SIG-M5 treated with dmso at 0.1 percent for 504 hours (cell line): ENCODE results near the gene CNKSR2.
"Not testable (repeated sequence)": the region's sequence is repeated elsewhere in the genome, so short reads cannot be mapped to it uniquely, and the experiment has no call there.

Experiments used
- DNase-seq: peaks from one replicate; lab custom pipeline; 2025; ENCODE audit not compliant: unreplicated experiment; lab: John Stamatoyannopoulos, UW

The CNKSR2 gene

DNA sequence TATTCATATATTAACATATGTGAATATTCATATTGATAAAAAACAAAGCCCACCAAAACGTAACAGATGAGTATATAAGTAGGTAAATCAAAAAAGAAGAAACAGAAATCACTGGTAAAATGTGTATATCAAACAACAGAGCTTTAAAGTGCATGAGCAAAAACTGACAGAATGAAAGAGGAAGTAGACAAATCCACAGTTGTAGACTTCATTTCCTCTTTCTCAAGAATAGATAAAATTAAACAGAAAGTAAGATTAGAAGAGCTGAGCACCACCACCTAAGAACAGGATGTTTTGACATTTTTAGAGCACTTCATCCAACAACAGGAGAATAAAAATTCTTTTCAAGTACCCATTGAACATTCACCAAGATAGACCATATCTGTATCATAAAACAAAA lies 64.6 kb downstream of the CNKSR2 start:
- DNase-seq: peak; percentile 79

DNA sequence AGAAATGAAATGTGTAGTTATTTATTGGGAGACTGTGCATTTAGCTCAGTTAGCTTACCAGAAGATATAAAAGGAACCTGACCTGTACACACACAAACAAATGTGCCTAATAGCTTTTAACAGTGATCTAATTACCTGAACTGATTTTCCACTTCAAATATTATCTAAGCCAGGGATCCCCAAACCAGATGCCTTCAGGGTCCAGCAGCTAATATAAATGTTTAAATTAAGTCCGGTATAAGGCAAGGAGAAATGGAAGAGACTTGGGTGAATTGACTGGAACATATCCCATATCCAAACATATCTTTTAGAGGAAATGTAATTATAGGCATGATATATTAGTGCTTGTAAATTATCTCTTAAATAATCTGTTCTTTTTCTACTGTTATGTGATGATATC lies 66.7 kb downstream of the CNKSR2 start:
- DNase-seq: no peak

DNA sequence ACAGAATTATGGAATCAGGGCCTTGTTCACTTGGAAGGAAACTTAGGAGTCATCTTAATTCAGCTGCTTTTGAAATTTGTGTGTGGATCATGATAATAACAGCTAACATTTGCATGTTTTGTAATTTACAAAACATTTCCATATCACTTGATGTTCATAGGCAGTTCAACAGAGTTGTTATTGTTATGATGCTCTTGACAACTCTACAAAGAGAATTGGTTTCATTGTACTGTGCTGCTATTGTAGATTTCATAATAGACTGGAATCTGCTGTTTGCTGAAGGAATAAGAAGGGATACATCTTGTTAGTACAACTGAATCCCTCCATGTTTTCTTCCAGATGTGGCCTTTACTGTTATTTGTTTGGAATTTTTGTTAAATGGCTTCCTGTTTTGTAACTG lies 83.5 kb downstream of the CNKSR2 start:
- no peak for DNase-seq

DNA sequence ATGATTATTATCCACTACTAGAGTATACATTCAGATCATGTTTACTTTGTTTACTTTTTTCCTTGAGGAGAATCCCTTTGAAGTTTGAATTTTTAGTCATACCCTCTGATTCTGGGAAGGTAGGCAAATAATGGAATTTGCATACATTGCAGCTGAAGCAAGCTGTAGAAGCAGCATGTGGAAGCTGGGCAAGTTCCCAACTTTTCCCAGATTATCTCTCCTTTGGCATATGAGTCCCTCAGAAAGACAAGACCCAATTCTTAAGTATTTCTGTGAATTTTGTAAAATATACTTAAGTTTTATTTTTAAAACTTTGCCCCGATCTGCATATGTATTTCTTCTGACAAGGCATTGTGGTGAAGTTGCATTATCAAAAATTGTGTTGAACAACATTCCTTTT lies 94.9 kb downstream of the CNKSR2 start:
- no peak for DNase-seq

DNA sequence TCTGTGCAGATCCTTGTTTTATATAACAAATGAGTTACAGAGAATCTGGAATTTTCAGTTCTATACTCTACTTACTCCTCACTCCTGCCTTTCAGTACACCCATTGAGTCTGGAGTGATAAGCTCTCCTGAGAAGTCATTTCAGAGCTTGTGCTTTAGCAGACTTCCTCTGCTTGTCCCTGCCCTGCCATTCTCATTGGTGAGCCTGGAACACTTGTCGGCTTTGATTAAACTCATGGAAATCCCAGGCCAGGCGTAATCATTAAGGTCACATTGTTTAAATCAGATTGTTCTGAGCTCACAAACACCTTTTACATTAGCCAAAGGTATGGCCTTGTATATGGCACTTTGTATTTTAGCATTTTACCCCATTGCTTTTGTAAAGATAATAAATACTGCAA lies 102.7 kb downstream of the CNKSR2 start:
- DNase-seq: no peak

DNA sequence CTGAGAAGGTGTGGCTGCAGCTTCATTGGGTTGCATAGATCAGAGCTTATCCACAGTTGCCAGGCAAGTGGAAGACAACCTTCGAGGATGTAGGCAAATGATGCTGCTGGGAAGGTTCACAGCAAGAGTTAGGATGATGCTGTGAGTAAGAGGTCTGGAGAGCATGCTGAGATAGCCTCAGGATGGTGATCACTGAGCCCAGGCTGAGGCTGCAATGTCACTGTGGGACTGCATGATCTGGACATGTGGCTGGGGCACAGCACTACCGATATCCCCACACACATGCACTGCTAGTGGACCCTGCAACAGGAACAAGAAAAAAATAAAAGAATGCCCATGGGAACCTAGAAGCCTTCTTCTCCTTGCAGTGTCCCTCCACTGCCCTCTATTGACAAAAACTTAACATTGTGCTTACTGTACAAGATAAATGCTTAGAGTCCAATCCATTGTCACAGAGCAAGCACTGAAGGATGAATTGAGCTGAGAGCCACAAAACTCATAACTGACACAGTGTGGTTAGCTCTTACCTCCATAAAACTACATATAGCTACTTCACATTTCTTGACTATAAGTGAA lies 105.6 kb downstream of the CNKSR2 start:
- DNase-seq: peak; percentile 35

DNA sequence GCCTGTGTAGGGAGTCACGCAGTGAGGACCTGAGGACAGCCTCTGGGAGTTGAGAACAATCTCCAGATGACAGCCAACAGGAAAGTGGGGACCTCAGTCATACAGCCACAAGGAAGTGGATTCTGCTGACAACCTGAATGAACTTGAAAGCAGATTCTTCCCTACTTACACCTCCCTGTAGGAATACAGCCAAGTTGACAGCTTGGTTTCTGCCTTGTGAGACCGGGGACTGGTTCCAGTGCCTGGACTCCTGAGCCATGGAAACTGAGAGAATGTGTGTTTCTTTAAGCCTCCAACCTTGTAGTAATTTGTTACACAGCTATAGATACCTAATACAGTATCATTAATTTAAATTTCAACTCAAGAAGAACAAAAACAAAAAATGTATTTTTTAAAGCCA lies 107.5 kb downstream of the CNKSR2 start:
- no peak for DNase-seq

DNA sequence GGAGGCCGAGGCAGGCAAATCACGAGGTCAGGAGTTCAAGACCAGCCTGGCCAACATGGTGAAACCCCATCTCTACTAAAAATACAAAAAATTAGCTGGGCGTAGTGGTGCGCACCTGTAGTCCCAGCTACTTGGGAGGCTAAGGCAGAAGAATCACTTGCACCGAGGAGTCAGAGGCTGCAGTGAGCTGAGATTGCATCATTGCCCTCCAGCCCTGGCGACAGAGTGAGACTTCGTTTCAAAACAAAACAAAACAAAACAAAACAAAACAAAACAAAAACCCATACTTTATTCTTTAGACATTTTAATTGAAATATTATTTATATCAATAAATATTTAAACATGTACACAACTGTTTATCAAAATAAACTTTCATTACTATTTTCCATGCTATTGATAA lies 109.8 kb downstream of the CNKSR2 start:
- DNase-seq: not testable (repeated sequence)

DNA sequence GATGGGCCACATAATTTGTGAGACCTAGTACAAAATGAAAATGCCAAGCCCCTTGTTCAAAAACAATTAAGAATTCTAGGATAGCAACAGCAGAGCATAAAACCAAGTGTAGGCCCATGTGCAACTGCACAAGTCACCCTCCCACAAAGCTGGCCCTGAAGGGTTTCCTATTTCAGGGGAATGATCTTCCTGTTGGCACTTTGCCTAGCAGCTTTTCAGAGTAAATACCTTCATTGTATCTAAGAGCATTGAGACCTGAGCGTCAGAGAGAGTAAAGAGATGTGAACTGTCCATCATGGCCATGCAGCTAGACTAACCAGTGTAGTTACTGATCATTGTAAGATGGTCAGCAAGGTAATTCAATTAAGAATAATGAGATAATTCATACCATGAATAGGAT lies 113.6 kb downstream of the CNKSR2 start:
- DNase-seq: no peak

DNA sequence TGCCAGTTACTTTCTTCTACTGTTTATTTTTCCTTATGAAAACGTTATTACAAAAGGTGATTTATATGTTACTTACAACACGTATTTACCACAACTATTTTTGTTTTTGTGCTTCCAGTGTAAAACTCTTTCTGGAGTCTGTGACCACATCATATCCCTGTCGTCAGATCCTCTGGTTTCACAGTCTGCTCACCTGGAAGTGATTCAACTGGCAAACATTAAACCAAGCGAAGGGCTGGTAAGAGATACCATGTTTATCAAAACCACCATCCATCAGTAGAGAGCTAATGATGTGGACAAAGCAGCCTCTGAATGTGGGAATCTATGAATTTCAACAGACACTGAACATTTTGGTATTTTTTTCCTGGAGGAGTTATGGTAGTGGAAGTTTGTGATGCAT lies 116.1 kb downstream of the CNKSR2 start:
- no peak for DNase-seq

DNA sequence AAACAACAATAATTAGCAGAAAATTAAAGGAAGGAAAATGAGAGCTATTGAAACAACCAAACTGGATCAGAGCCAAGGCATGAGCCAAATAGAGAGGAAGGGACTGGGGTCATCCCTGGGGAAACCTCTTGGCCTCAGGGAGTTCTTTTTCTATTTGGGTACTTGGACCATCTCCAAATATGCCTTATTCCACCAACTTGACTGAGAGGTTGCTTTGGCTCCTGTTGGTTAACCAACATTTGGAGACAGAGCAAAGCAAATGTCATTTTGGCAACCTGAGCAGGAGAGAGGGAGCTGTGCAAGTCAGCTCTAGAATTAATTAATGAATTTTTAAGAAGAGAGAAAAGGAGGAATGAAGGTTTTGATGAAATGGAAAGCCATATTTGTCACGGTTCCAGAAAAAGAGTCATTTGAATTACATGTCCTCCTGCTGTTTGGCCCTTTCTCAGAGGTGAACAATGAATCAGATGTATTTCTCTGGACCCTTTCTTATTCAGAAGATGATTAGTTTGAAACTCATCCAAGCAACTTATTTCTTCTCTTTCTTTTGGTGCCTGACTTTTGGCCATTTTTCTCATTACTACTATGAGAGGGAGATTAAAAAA lies 119.1 kb downstream of the CNKSR2 start:
- DNase-seq: no peak

DNA sequence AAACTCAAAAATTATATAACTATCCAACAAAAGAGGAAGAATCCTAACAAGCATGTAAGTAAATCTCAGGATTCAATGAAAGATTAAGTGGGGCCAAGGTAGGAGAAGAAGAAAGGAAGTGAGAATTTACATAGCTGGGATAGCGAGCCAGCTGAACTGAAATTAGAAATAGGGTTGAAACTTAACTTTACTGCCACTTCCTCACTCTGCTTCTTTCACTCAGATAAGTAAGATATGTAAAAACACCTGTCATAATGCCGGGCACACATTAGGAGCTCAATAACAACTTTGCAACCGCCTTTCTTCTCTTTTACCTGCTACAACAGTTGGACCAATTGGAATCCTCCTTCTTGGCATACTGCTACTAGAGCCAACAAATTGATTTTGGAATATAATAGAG lies 129.4 kb downstream of the CNKSR2 start:
- DNase-seq: no peak

DNA sequence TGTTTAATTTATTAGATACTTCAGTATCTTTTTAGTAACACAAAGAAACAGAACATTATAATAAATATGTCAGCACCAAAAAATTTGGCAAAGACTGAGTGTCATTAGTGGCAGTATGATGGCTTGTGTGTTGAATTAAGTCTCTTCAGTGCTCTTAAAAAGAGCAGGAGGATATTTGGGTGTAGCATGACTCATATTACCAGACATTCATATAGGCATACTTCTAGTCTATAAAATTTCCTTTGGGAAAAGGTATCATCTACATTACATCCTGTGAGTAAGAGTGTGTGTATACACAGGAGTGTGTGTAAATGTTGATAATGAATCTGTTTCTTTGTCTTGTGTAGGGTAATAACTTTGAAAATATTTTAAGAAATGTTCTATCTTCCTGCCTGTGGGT lies 135.7 kb downstream of the CNKSR2 start:
- DNase-seq: no peak

DNA sequence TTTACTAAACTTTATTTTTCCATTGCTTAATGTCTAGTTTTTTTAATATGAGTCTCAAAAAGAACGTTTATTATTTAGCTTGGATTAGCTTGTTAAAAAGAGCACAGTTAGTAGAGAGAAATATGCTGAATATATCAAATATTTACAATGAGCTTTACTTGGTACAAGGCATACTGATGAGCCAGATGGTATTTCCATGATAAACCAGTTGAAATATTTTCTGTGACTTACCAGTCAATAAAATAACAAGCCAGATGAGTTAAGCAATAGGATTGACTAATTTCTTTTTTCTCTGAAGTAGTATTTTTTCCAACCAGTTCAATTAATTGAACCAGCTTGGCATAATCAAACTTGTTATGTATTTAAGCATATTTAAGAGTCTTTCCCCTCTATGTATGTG lies 149.8 kb downstream of the CNKSR2 start:
- DNase-seq: no peak

DNA sequence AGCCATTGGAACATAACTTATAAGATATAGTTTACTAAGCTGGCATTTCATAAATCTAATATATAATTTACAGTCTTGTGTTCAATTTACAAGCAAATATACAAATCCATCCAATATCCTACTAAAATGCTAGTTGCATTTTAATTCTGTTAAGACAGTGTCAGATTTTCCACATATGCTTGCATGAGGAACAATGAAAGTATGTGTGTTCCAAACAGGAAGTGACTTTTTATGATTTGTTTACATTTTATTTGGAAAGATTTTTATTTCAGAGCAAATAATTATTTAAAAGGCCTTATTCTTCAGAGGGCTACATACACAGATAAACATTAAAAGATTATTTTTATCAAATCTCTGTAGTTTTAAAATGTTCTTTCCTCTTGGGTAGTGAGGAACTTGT lies 153.9 kb downstream of the CNKSR2 start:
- no peak for DNase-seq

DNA sequence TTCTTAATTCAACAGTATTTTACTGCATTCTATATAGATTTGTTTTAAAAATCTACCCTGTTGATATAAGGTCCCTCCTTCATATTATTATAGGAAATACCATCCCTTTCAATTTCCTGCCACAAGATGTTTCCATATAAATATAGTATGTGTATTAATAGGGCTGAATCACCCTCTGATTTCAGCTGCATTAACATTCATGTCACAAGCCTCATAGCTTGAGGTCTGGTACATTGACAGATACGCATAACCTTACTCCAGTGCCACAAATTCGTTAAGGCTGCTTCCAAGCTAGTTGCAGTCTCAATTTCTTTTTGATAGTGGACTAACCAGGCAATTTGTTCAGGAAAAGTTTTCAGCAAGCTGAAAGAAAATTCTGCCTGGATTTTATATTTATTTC lies 155.6 kb downstream of the CNKSR2 start:
- DNase-seq: no peak

DNA sequence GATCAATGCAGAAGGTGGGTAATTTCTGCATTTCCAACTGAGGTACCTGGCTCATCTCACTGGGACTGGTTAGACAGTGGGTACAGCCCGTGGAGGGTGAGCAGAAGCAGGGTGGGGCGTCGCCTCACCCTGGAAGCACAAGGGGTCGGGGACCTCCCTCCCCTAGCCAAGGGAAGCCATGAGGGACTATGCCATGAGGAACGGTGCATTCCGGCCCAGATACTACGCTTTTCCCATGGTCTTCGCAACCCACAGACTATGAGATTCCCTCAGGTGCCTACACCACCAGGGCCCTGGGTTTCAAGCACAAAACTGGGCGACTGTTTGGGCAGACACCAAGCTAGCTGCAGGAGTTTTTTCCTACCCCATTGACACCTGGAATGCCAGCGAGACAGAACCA lies 170.4 kb downstream of the CNKSR2 start:
- DNase-seq: not testable (repeated sequence)

DNA sequence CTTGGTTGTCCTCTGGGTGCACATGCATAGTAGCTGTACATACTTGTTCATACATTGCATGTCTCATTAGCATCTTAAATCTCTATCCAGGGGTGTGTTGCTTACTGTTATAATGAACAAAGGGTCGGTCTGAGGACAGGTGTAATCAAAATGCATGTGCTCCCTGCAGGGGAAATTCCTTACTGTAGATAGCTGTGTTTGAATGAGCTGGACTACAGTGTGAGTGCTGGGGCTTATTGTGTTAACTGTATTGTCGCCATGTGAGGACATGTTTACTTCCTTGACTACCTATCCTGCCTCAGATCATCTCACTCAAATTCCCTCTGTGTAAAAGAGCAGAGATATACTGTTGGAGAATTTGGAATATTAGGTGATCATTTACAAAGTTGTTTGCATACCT lies 185.2 kb downstream of the CNKSR2 start:
- no peak for DNase-seq

DNA sequence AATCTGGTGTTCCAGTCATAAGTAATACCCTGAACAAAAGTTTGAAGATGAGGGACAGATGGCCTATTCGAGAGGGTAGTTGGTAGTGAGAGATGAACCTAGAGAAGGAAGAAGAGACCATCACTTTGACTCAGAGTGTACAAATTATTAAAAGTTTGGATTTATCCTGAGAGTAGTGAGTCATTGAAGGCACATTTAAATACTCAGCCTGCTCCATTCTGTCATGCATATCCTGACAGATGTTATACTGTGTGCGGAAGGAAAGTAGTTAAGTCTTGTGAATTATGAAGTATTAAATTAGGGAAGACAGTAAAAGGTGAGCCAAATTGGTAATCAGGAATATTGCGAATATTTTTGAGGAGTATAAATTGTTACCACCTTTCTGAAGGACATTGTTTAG lies 190.8 kb downstream of the CNKSR2 start:
- DNase-seq: no peak

DNA sequence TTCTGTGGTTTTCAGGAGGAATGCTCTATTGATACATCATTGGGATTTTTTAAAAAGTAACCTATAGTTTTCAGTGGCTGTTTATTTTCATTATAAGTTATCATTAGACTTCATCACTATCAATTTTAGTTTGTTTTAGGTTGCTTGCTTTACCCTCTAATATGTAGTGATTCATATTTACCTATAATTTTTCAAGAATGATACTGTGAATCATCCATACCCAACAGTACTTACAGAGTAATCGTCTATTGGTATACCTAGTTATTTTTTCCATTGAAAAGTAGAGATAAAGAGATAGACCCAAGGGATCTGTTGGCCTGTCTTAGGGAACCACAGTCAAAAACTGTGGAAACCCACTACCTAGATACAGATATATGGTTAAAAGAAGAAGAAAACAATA lies 200.6 kb downstream of the CNKSR2 start:
- DNase-seq: no peak

DNA sequence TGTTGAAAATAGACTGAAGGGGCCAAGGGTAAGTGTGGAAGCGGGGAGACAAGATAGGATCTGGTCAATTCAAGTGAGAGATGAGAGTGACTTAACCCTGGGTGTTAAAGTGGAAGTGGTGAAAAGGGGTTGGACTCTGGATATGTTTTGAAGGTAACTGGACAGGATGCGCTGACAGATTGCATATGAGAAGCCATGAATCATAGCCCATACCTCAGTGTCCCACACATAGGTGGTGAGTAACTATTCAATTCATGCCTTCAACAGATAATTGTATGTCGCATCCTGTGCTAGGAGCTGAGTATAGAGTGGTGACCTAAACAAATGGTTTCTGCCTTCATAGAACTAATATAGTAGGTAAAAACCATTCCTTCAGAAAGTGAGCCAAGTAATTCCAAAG lies 207.3 kb downstream of the CNKSR2 start:
- DNase-seq: no peak

DNA sequence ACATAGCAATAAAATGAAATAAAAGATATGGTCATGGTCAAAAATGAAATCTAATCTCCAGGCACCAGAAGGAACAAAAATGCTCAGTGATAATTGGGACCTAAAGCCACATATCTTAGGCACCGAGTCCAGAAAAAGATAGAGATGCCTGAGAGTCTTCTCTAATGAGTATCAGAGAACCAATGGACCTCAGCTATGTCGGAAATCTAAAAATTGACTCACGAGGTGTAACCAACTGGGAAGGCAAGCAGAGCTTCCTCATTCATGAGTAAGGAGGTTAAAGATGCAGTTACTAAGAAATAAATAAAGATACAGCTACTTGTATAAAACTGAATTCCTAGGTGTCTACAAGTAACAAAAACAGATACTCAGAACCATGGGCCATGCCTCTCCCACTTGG lies 211.8 kb downstream of the CNKSR2 start:
- DNase-seq: no peak

DNA sequence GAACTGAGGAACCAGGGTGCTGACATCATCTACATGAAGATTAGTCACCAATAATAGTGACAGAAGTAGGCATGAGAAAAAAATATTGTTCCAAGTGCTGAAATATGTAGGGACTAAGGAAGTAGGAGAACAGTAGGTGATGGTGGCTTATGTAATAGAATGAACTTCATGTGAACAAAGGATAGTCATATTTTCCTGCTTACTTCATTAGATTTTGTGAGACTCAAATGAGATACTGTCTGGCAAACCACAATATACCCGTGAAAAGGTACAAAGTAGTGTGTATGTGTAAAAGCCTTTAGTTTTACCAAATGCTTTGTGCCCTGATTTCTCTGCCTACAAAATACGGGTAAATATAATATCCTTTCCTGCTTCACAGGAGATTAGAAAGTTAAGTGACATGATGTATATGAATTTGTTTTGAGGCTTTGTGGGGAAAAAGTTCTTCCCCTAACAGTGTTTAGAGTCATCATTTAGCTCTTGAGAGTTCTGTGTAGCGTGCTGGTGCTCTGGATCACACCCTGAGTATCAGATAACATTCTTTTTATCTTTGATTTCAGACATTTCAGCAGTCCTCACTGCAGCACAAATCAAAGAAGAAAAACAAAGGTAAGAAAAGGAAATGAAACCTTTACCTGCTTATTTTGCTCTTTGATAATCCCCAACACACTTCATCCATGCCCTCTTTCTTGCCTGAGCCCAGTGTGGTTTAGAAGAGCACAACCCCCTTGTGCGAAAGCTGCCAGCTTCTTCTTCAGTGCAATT lies 216.0 kb downstream of the CNKSR2 start:
- DNase-seq: no peak
